ENCODE measurements around the gene KLHL12. TPM values are rescaled to one million over a fixed set of nuclear protein-coding genes. Genes with fewer than 3 reads are reported as not detected.

KLHL12 gene
- total RNA-seq: 10 to 100 TPM; 16.8 to 21.4 (median 20.1) TPM
- 10.8 TPM for polyA plus RNA-seq
- long read RNA-seq, donor 1, transcript KLHL12-203 (12 exons, 3,359 nt): major isoform, 37 of 46 reads
- long read RNA-seq, donor 1, partial matches to known transcripts: 5 of 46 reads
- long read RNA-seq, donor 1, other reads (novel, unspliced or antisense): 4 of 46 reads
- long read RNA-seq, donor 2, transcript KLHL12-203 (12 exons, 3,359 nt): major isoform, 15 of 19 reads
- long read RNA-seq, donor 2, partial matches to known transcripts: 1 of 19 reads
- long read RNA-seq, donor 2, other reads (novel, unspliced or antisense): 3 of 19 reads
- long read RNA-seq, donor 3, transcript KLHL12-203 (12 exons, 3,359 nt): major isoform, 41 of 61 reads
- long read RNA-seq, donor 3, partial matches to known transcripts: 11 of 61 reads
- long read RNA-seq, donor 3, other reads (novel, unspliced or antisense): 9 of 61 reads
- long read RNA-seq, donor 4, transcript KLHL12-203 (12 exons, 3,359 nt): major isoform, 20 of 20 reads
- long read RNA-seq, donor 4, partial matches to known transcripts: 0 of 20 reads
- long read RNA-seq, donor 4, other reads (novel, unspliced or antisense): 0 of 20 reads

- H3K4me3 ChIP-seq (ENCODE audit: low read length): peak within 1 kb of the TSS; percentile 88
- ATAC-seq: peak; percentile 99
- no peaks in the 10 kb centered on the region for H3K27me3 ChIP-seq (ENCODE audit: control insufficient read depth, insufficient read depth)
- no peaks in the 10 kb centered on the region for H3K4me1 ChIP-seq (ENCODE audit: control insufficient read depth, insufficient read depth, low read length)
- H3K9me3 ChIP-seq (ENCODE audit: control insufficient read depth, low read length): no peaks in the 10 kb centered on the region
- H3K27ac ChIP-seq (ENCODE audit: low read length): peak within 1 kb of the TSS; percentile 96
- DNase-seq: peak; percentile 97 to 99 (median 99)
- WGBS: under 1% methylated on average over 57 of the region's 57 CpGs
- intact Hi-C loops (cut with DNase I): loop anchor here in 2 of 4 donors (5.0 kb wide), 2 partner anchors 70 to 75 kb away; no protein-coding TSS in a partner anchor
Observed at GRCh38 chr1:202926581-202927491, at the start of gene KLHL12. TSS of gene KLHL12 (minus strand) at chr1:202927234. CDS start at chr1:202925162, 2,072 bp downstream.

- Histone ChIP-seq H3K4me1 (ENCODE audit: control insufficient read depth, insufficient read depth, low read length) (no peaks in the 10 kb centered on the region), H3K9me3 (ENCODE audit: control insufficient read depth, low read length) (no peaks in the 10 kb centered on the region), H3K27me3 (ENCODE audit: control insufficient read depth, insufficient read depth) (no peaks in the 10 kb centered on the region), H3K27ac (ENCODE audit: low read length) (no peak overlapping the region), H3K4me3 (ENCODE audit: low read length) (no peak overlapping the region)
- DNase-seq (no peak), ATAC-seq (no peak)
- WGBS: 38% methylated on average over 3 of the region's 3 CpGs
- intact Hi-C loops (cut with DNase I): no loop called here
Observed at GRCh38 chr1:202976633-202977032, 49.6 kb upstream of the KLHL12 start.

- H3K4me3 ChIP-seq (ENCODE audit: low read length): no peak overlapping the region
- ATAC-seq: no peak
- WGBS: 87% methylated on average over 3 of the region's 3 CpGs
Observed at GRCh38 chr1:202974856-202975255, 47.8 kb upstream of the KLHL12 start.

GRCh38 chr1:202972046-202972445 is 45.0 kb upstream of the KLHL12 start:
- Histone ChIP-seq H3K4me3 (ENCODE audit: low read length) (no peak overlapping the region), H3K4me1 (ENCODE audit: control insufficient read depth, insufficient read depth, low read length) (peaks cover 3% of the 10 kb centered on the region), H3K27ac (ENCODE audit: low read length) (no peak overlapping the region), H3K9me3 (ENCODE audit: control insufficient read depth, low read length) (no peaks in the 10 kb centered on the region), H3K27me3 (ENCODE audit: control insufficient read depth, insufficient read depth) (no peaks in the 10 kb centered on the region)
- 70% methylated on average over 4 of the region's 4 CpGs for WGBS
- no peak for ATAC-seq
- intact Hi-C loops (cut with DNase I): no loop called here
- DNase-seq: no peak

More at GRCh38 chr1:202974856-202975255, 47.8 kb upstream of the KLHL12 start:
- intact Hi-C loops (cut with DNase I): no loop called here
- Histone ChIP-seq H3K4me1 (ENCODE audit: control insufficient read depth, insufficient read depth, low read length) (no peaks in the 10 kb centered on the region), H3K27ac (ENCODE audit: low read length) (no peak overlapping the region), H3K9me3 (ENCODE audit: control insufficient read depth, low read length) (no peaks in the 10 kb centered on the region), H3K27me3 (ENCODE audit: control insufficient read depth, insufficient read depth) (no peaks in the 10 kb centered on the region)
- no peak for DNase-seq

GRCh38 chr1:202968895-202969295 is 41.9 kb upstream of the KLHL12 start:
- Histone ChIP-seq H3K4me3 (ENCODE audit: low read length) (no peak overlapping the region), H3K4me1 (ENCODE audit: control insufficient read depth, insufficient read depth, low read length) (peaks cover 3% of the 10 kb centered on the region), H3K27ac (ENCODE audit: low read length) (peak overlapping the region; percentile 59), H3K9me3 (ENCODE audit: control insufficient read depth, low read length) (no peaks in the 10 kb centered on the region), H3K27me3 (ENCODE audit: control insufficient read depth, insufficient read depth) (no peaks in the 10 kb centered on the region)
- intact Hi-C loops (cut with DNase I): no loop called here
- ATAC-seq (peak; percentile 38 to 70), DNase-seq (peak; percentile 36 to 59 (median 54))
- WGBS: 20% methylated on average over 5 of the region's 5 CpGs

- no peak for ATAC-seq
- no peaks in the 10 kb centered on the region for H3K27me3 ChIP-seq (ENCODE audit: control insufficient read depth, insufficient read depth)
- intact Hi-C loops (cut with DNase I): no loop called here
- WGBS: 70% methylated on average over 3 of the region's 3 CpGs
- no peaks in the 10 kb centered on the region for H3K9me3 ChIP-seq (ENCODE audit: control insufficient read depth, low read length)
- peak overlapping the region; percentile 59 for H3K27ac ChIP-seq (ENCODE audit: low read length)
- DNase-seq: no peak
- peaks cover 3% of the 10 kb centered on the region for H3K4me1 ChIP-seq (ENCODE audit: control insufficient read depth, insufficient read depth, low read length)
- H3K4me3 ChIP-seq (ENCODE audit: low read length): peak overlapping the region; percentile 62
Observed at GRCh38 chr1:202968351-202968750, 41.3 kb upstream of the KLHL12 start.

GRCh38 chr1:202967684-202968281 is 40.7 kb upstream of the KLHL12 start:
- Histone ChIP-seq H3K9me3 (ENCODE audit: control insufficient read depth, low read length) (no peaks in the 10 kb centered on the region), H3K27me3 (ENCODE audit: control insufficient read depth, insufficient read depth) (no peaks in the 10 kb centered on the region), H3K27ac (ENCODE audit: low read length) (peak overlapping the region; percentile 90), H3K4me1 (ENCODE audit: control insufficient read depth, insufficient read depth, low read length) (peaks cover 3% of the 10 kb centered on the region), H3K4me3 (ENCODE audit: low read length) (peak overlapping the region; percentile 62)
- no peak for DNase-seq
- intact Hi-C loops (cut with DNase I): no loop called here
- peak in 1 of 2 donors; percentile 1 for ATAC-seq
- WGBS: 5% methylated on average over 21 of the region's 21 CpGs

- peak; percentile 0 to 5 for ATAC-seq
- intact Hi-C loops (cut with DNase I): no loop called here
- 38% methylated on average over 18 of the region's 18 CpGs for WGBS
- Histone ChIP-seq H3K4me1 (ENCODE audit: control insufficient read depth, insufficient read depth, low read length) (peaks cover 3% of the 10 kb centered on the region), H3K27ac (ENCODE audit: low read length) (peak overlapping the region; percentile 87), H3K27me3 (ENCODE audit: control insufficient read depth, insufficient read depth) (no peaks in the 10 kb centered on the region), H3K4me3 (ENCODE audit: low read length) (peak overlapping the region; percentile 62), H3K9me3 (ENCODE audit: control insufficient read depth, low read length) (no peaks in the 10 kb centered on the region)
- DNase-seq: no peak
Observed at GRCh38 chr1:202966006-202966898, 39.2 kb upstream of the KLHL12 start.

- DNase-seq: no peak
- peak overlapping the region; percentile 87 for H3K27ac ChIP-seq (ENCODE audit: low read length)
- 81% methylated on average over 3 of the region's 3 CpGs for WGBS
- no peak overlapping the region for H3K4me3 ChIP-seq (ENCODE audit: low read length)
- H3K4me1 ChIP-seq (ENCODE audit: control insufficient read depth, insufficient read depth, low read length): peaks cover 3% of the 10 kb centered on the region
- H3K9me3 ChIP-seq (ENCODE audit: control insufficient read depth, low read length): no peaks in the 10 kb centered on the region
- intact Hi-C loops (cut with DNase I): no loop called here
- H3K27me3 ChIP-seq (ENCODE audit: control insufficient read depth, insufficient read depth): no peaks in the 10 kb centered on the region
- ATAC-seq: no peak
Observed at GRCh38 chr1:202965422-202965821, 38.4 kb upstream of the KLHL12 start.
